ENCODE measurements around the gene SAP30BP.

DNA sequence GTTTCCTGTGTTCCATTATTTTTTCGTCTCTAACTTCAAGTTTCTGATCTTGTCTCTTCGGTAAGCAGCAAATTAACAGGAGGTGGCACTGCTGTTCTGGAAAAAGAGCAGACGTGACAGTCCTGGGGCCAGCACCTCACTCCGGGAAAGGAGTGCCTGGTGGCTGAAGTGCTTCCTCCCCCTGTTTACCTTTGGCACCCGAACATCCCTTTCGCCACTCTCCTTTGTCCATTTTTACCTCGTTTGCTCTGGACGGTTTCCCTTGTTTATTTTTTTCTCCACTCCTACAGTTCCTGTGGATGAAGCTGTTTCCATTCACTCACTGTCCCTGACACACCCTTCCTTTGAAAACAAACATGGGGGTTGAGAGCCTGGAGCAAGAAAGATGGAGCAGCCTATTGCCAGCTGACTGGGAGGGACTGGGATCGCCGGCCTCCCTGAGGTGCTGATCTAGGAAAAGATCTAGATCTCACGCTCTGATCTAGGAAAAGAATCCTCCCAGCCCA is 12.6 kb downstream of the SAP30BP start:
- no peak for TF ChIP-seq HDAC2 (IDR thresholded peaks at IDR 0.05; ENCODE audit: borderline replicate concordance in 1 of 2, low read depth in 2 of 2, low read length in 2 of 2)
- TF ChIP-seq SP1 (IDR thresholded peaks at IDR 0.05; ENCODE audit: low read depth, low read length), result no peak
- TF ChIP-seq CEBPB (IDR thresholded peaks at IDR 0.05; ENCODE audit: low read depth, low read length), result no peak
- no peak for TF ChIP-seq EP300 (IDR thresholded peaks at IDR 0.05; ENCODE audit: borderline replicate concordance in 1 of 2, low read depth in 2 of 2, low read length in 2 of 2)
- TF ChIP-seq, protein P1, sequence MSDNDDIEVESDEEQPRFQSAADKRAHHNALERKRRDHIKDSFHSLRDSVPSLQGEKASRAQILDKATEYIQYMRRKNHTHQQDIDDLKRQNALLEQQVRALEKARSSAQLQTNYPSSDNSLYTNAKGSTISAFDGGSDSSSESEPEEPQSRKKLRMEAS (IDR thresholded peaks at IDR 0.05), result no peak
- no peak for TF ChIP-seq HDAC6 (IDR thresholded peaks at IDR 0.05; ENCODE audit: low read depth, low read length)
- no peak for TF ChIP-seq TEAD4 (IDR thresholded peaks at IDR 0.05; ENCODE audit: low read depth, low read length)
- TF ChIP-seq JUN (IDR thresholded peaks at IDR 0.05; ENCODE audit: low read depth, low read length), result no peak
- no peak for TF ChIP-seq CHD1 (IDR thresholded peaks at IDR 0.05; ENCODE audit: low read depth, low read length)
- TF ChIP-seq, protein P2, sequence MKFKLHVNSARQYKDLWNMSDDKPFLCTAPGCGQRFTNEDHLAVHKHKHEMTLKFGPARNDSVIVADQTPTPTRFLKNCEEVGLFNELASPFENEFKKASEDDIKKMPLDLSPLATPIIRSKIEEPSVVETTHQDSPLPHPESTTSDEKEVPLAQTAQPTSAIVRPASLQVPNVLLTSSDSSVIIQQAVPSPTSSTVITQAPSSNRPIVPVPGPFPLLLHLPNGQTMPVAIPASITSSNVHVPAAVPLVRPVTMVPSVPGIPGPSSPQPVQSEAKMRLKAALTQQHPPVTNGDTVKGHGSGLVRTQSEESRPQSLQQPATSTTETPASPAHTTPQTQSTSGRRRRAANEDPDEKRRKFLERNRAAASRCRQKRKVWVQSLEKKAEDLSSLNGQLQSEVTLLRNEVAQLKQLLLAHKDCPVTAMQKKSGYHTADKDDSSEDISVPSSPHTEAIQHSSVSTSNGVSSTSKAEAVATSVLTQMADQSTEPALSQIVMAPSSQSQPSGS (IDR thresholded peaks at IDR 0.05; ENCODE audit: low read length), result no peak
- TF ChIP-seq TAF7 (optimal IDR thresholded peaks at IDR 0.05; ENCODE audit: borderline replicate concordance, low read depth, low read length), result no peak
- no peak for TF ChIP-seq POLR2A (IDR thresholded peaks at IDR 0.05; ENCODE audit: control extremely low read depth in 1 of 2, low read depth in 2 of 2, low read length in 2 of 2)
- TF ChIP-seq SRF (IDR thresholded peaks at IDR 0.05; ENCODE audit: low read depth, low read length), result no peak
- TF ChIP-seq CTCF (IDR thresholded peaks at IDR 0.05; ENCODE audit: control extremely low read depth in 1 of 3, insufficient read depth in 1 of 3, low read depth in 1 of 3, low read length in 3 of 3), result no peak

Measured in H1 (cell line).